ENCODE data around the gene SLC35F6. TPM values are rescaled to one million over a fixed set of nuclear protein-coding genes. Genes with fewer than 3 reads are reported as not detected.

Gene SLC35F6
- 10 to 100 TPM; 32.8 to 57.3 (median 55.1) TPM for total RNA-seq

GRCh38 chr2:26764078-26764887 lies at the start of gene SLC35F6:
Gene SLC35F6, plus strand, starts transcription at chr2:26764284. Its CDS starts 66 bp downstream, at chr2:26764350.
- intact Hi-C loops (cut with DNase I; ENCODE audit: low total_unique reads) = no loop called here
- no peaks in the 10 kb centered on the region for H3K9me3 ChIP-seq
- TF ChIP-seq POLR2A (IDR thresholded peaks at IDR 0.05) (peak; percentile 88), POLR2AphosphoS5 (IDR thresholded peaks at IDR 0.05) (peak; percentile 82 to 94 (median 92)), CTCF (IDR thresholded peaks at IDR 0.05) (no peak)
- peaks cover 5 to 11% of the 10 kb centered on the region in 2 donors for H3K4me1 ChIP-seq
- H3K4me3 ChIP-seq = peak within 1 kb of the TSS; percentile 77 to 87 (median 82)
- no peaks in the 10 kb centered on the region for H3K27me3 ChIP-seq
- no peaks in the 10 kb centered on the region for H3K36me3 ChIP-seq
- peak; percentile 65 to 75 for DNase-seq (ENCODE audit: low spot score in 2 of 2)
- peak within 1 kb of the TSS; percentile 93 to 94 for H3K27ac ChIP-seq

- intact Hi-C loops (cut with DNase I; ENCODE audit: low total_unique reads) = no loop called here
- no peaks in the 10 kb centered on the region for H3K36me3 ChIP-seq
- no peaks in the 10 kb centered on the region for H3K27me3 ChIP-seq
- no peaks in the 10 kb centered on the region for H3K9me3 ChIP-seq
- peaks cover 0 to 7% of the 10 kb centered on the region in 2 donors for H3K4me1 ChIP-seq
- no peak overlapping the region for H3K4me3 ChIP-seq
- no peak overlapping the region for H3K27ac ChIP-seq
- TF ChIP-seq POLR2AphosphoS5 (IDR thresholded peaks at IDR 0.05) (no peak), POLR2A (IDR thresholded peaks at IDR 0.05) (no peak)
- DNase-seq (ENCODE audit: low spot score in 2 of 2) = no peak
Observed at GRCh38 chr2:26715528-26716270, 48.4 kb upstream of the SLC35F6 start.

- no peaks in the 10 kb centered on the region for H3K27me3 ChIP-seq
- H3K27ac ChIP-seq = no peak overlapping the region
- H3K4me3 ChIP-seq = no peak overlapping the region
- no peaks in the 10 kb centered on the region for H3K36me3 ChIP-seq
- no peaks in the 10 kb centered on the region for H3K9me3 ChIP-seq
- intact Hi-C loops (cut with DNase I; ENCODE audit: low total_unique reads) = no loop called here
- peaks cover 0 to 13% of the 10 kb centered on the region in 2 donors for H3K4me1 ChIP-seq
- TF ChIP-seq POLR2AphosphoS5 (IDR thresholded peaks at IDR 0.05) (no peak), POLR2A (IDR thresholded peaks at IDR 0.05) (no peak), CTCF (IDR thresholded peaks at IDR 0.05) (no peak)
- DNase-seq (ENCODE audit: low spot score in 2 of 2) = no peak
Observed at GRCh38 chr2:26716340-26716739, 47.7 kb upstream of the SLC35F6 start.

GRCh38 chr2:26716769-26717168 lies 47.3 kb upstream of the SLC35F6 start:
- no peaks in the 10 kb centered on the region for H3K36me3 ChIP-seq
- peaks cover 0 to 13% of the 10 kb centered on the region in 2 donors for H3K4me1 ChIP-seq
- TF ChIP-seq POLR2AphosphoS5 (IDR thresholded peaks at IDR 0.05) = no peak
- no peak for TF ChIP-seq POLR2A (IDR thresholded peaks at IDR 0.05)
- no peak for TF ChIP-seq CTCF (IDR thresholded peaks at IDR 0.05)
- H3K27ac ChIP-seq = no peak overlapping the region
- H3K4me3 ChIP-seq = no peak overlapping the region
- no peaks in the 10 kb centered on the region for H3K27me3 ChIP-seq
- DNase-seq (ENCODE audit: low spot score in 2 of 2) = no peak
- intact Hi-C loops (cut with DNase I; ENCODE audit: low total_unique reads) = no loop called here
- no peaks in the 10 kb centered on the region for H3K9me3 ChIP-seq

- H3K4me1 ChIP-seq = peaks cover 0 to 13% of the 10 kb centered on the region in 2 donors
- no peak overlapping the region for H3K4me3 ChIP-seq
- H3K9me3 ChIP-seq = no peaks in the 10 kb centered on the region
- no peak overlapping the region for H3K27ac ChIP-seq
- TF ChIP-seq POLR2A (IDR thresholded peaks at IDR 0.05) (no peak), POLR2AphosphoS5 (IDR thresholded peaks at IDR 0.05) (no peak), CTCF (IDR thresholded peaks at IDR 0.05) (no peak)
- DNase-seq (ENCODE audit: low spot score in 2 of 2) = no peak
- H3K36me3 ChIP-seq = no peaks in the 10 kb centered on the region
- H3K27me3 ChIP-seq = no peaks in the 10 kb centered on the region
- intact Hi-C loops (cut with DNase I; ENCODE audit: low total_unique reads) = no loop called here
Observed at GRCh38 chr2:26717362-26717761, 46.7 kb upstream of the SLC35F6 start.

Data from breast epithelium (tissue), 4 donors.